ENCODE data around the gene TTPAL. TPM values are rescaled to one million over a fixed set of nuclear protein-coding genes. Genes with fewer than 3 reads are reported as not detected.

The TTPAL gene
- total RNA-seq, 2 experiments from 2014 or later, result 18.0 to 18.4 TPM

GRCh38 chr20:44448753-44449546, 26.7 kb upstream of the TTPAL start:
- Mint-ChIP-seq H3K4me3 (no peak overlapping the region), H3K4me1 (ENCODE audit: low read depth) (no peaks in the 10 kb centered on the region), H3K27me3 (ENCODE audit: low read depth) (peaks cover 3% of the 10 kb centered on the region), H3K36me3 (ENCODE audit: low read depth) (no peaks in the 10 kb centered on the region), H3K9me3 (ENCODE audit: insufficient read depth) (no peaks in the 10 kb centered on the region), H3K27ac (no peak overlapping the region)
- ChIA-PET CTCF (interaction anchor here (1.6 kb wide), 1 partner anchor 230 kb away, joined by 6 read pairs; no protein-coding TSS in a partner anchor), POLR2A (no interaction called here)
- ATAC-seq, result no peak
- peak; percentile 36 for DNase-seq

GRCh38 chr20:44449864-44450263, 25.8 kb upstream of the TTPAL start:
- DNase-seq, result no peak
- ATAC-seq, result no peak
- CTCF ChIA-PET, result interaction anchor here (1.0 to 1.6 kb wide), 4 partner anchors 12 to 297 kb away, joined by 3 to 6 read pairs (median 4); no protein-coding TSS in a partner anchor
- Mint-ChIP-seq H3K4me1 (ENCODE audit: low read depth) (no peaks in the 10 kb centered on the region), H3K9me3 (ENCODE audit: insufficient read depth) (no peaks in the 10 kb centered on the region), H3K36me3 (ENCODE audit: low read depth) (no peaks in the 10 kb centered on the region), H3K4me3 (no peak overlapping the region), H3K27me3 (ENCODE audit: low read depth) (peaks cover 3% of the 10 kb centered on the region), H3K27ac (no peak overlapping the region)
- POLR2A ChIA-PET, result interaction anchor here (0.5 kb wide), 1 partner anchor 12 kb away, joined by 4 read pairs; no protein-coding TSS in a partner anchor

DNA sequence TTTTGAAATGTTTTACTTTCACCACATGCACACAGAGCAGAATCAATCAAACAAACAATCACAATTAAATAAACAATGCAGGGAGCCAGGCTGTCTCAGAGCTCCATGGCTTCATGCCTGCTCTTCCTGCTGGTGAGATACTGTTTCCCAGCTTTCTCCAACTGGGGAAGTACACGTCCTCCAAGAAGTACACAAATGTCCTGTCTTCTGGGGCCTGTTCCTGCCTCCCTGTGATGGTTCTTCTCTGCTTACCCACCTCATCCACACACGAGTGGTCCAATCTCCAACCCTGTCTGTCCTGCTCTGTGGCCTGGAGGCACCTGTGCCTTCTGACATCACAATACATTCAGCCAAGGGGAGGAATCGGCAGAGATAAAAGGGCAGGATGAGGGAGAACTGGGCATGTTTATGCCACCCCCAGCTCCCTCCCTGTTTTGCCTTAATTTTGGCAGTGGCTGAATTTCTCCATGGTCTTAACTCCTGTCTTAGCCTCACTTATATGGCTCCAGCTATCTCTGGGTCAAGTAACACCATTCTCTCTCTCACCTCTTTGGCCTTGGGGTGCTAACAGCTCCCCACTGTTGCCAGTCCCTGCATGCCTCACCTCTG, 25.3 kb upstream of the TTPAL start:
- H3K9me3 Mint-ChIP-seq (ENCODE audit: insufficient read depth), result no peaks in the 10 kb centered on the region
- no peaks in the 10 kb centered on the region for H3K36me3 Mint-ChIP-seq (ENCODE audit: low read depth)
- CTCF ChIA-PET, result interaction anchor here (1.0 to 1.6 kb wide), 4 partner anchors 11 to 297 kb away, joined by 3 to 6 read pairs (median 4); no protein-coding TSS in a partner anchor
- no peak overlapping the region for H3K27ac Mint-ChIP-seq
- POLR2A ChIA-PET, result interaction anchor here (0.5 kb wide), 1 partner anchor 12 kb away, joined by 4 read pairs; no protein-coding TSS in a partner anchor
- DNase-seq (no peak), ATAC-seq (no peak)
- peaks cover 3% of the 10 kb centered on the region for H3K27me3 Mint-ChIP-seq (ENCODE audit: low read depth)
- H3K4me1 Mint-ChIP-seq (ENCODE audit: low read depth), result no peaks in the 10 kb centered on the region
- H3K4me3 Mint-ChIP-seq, result no peak overlapping the region

GRCh38 chr20:44450903-44451450, 24.7 kb upstream of the TTPAL start:
- H3K27ac Mint-ChIP-seq, result no peak overlapping the region
- CTCF ChIA-PET, result interaction anchor here (1.3 kb wide), 1 partner anchor 296 kb away, joined by 4 read pairs; no protein-coding TSS in a partner anchor
- POLR2A ChIA-PET, result no interaction called here
- peaks cover 3% of the 10 kb centered on the region for H3K27me3 Mint-ChIP-seq (ENCODE audit: low read depth)
- no peak overlapping the region for H3K4me3 Mint-ChIP-seq
- no peaks in the 10 kb centered on the region for H3K36me3 Mint-ChIP-seq (ENCODE audit: low read depth)
- H3K4me1 Mint-ChIP-seq (ENCODE audit: low read depth), result no peaks in the 10 kb centered on the region
- ATAC-seq (no peak), DNase-seq (no peak)
- H3K9me3 Mint-ChIP-seq (ENCODE audit: insufficient read depth), result no peaks in the 10 kb centered on the region

GRCh38 chr20:44454306-44454963, 21.2 kb upstream of the TTPAL start:
- Mint-ChIP-seq H3K9me3 (ENCODE audit: insufficient read depth) (no peaks in the 10 kb centered on the region), H3K4me3 (no peak overlapping the region), H3K27me3 (ENCODE audit: low read depth) (no peaks in the 10 kb centered on the region), H3K4me1 (ENCODE audit: low read depth) (no peaks in the 10 kb centered on the region), H3K36me3 (ENCODE audit: low read depth) (no peaks in the 10 kb centered on the region), H3K27ac (no peak overlapping the region)
- DNase-seq, result no peak
- ChIA-PET CTCF (no interaction called here), POLR2A (no interaction called here)
- ATAC-seq, result no peak

DNA sequence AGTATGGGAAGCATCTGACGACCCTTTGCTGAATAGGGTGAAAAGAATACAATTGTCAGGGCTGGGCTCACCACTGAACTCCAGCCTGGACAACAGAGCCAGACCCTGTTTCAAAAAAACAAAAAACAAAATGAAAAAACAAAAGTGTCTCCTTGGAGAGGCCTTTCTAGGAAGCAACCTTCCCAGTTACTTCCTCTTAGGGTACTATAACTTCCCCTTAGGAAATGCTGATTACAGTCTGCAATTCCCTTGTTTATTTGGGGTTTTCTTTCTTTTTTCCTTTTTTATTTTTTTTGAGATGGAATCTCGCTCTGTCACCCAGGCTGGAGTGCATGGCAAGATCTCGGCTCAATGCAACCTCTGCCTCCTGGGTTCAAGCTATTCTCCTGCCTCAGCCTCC, 20.5 kb upstream of the TTPAL start:
- Mint-ChIP-seq H3K4me3 (no peak overlapping the region), H3K9me3 (ENCODE audit: insufficient read depth) (no peaks in the 10 kb centered on the region), H3K27ac (no peak overlapping the region), H3K36me3 (ENCODE audit: low read depth) (no peaks in the 10 kb centered on the region), H3K27me3 (ENCODE audit: low read depth) (no peaks in the 10 kb centered on the region), H3K4me1 (ENCODE audit: low read depth) (no peaks in the 10 kb centered on the region)
- ATAC-seq, result no peak
- CTCF ChIA-PET, result no interaction called here
- DNase-seq, result no peak
- POLR2A ChIA-PET, result no interaction called here

- ATAC-seq (no peak), DNase-seq (no peak)
- Mint-ChIP-seq H3K9me3 (ENCODE audit: insufficient read depth) (no peaks in the 10 kb centered on the region), H3K27me3 (ENCODE audit: low read depth) (no peaks in the 10 kb centered on the region), H3K27ac (no peak overlapping the region), H3K4me3 (no peak overlapping the region), H3K4me1 (ENCODE audit: low read depth) (no peaks in the 10 kb centered on the region), H3K36me3 (ENCODE audit: low read depth) (no peaks in the 10 kb centered on the region)
- ChIA-PET POLR2A (no interaction called here), CTCF (no interaction called here)
Observed at GRCh38 chr20:44456611-44457010, 19.1 kb upstream of the TTPAL start.

- no peak overlapping the region for H3K27ac Mint-ChIP-seq
- ChIA-PET CTCF (no interaction called here), POLR2A (no interaction called here)
Observed at GRCh38 chr20:44457016-44457415, 18.7 kb upstream of the TTPAL start.

DNA sequence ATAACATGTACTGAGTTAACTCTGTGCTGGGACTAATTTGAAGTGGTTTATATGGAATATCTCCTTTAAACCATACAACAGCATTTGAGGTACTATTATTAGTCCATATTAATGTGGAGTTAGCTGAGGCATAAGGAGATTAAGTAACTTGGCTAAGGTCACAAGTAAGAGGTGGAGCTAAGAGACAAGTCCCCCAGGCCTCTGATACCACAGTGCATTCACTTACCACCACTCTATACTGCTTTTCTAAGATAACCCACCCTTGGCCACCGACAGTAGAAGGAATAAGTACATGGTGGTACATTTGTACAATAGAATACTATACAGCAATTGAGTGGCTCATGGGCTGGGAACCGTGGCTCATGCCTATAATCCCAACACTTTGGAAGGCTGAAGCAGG, 16.4 kb upstream of the TTPAL start:
- Mint-ChIP-seq H3K27me3 (ENCODE audit: low read depth) (no peaks in the 10 kb centered on the region), H3K4me1 (ENCODE audit: low read depth) (no peaks in the 10 kb centered on the region), H3K27ac (no peak overlapping the region), H3K9me3 (ENCODE audit: insufficient read depth) (no peaks in the 10 kb centered on the region), H3K36me3 (ENCODE audit: low read depth) (no peaks in the 10 kb centered on the region), H3K4me3 (no peak overlapping the region)
- DNase-seq (no peak), ATAC-seq (no peak)
- CTCF ChIA-PET, result interaction anchor here (0.8 to 1.4 kb wide), 3 partner anchors 39 to 247 kb away, joined by 3 to 4 read pairs (median 3); no protein-coding TSS in a partner anchor
- POLR2A ChIA-PET, result no interaction called here

More at GRCh38 chr20:44457016-44457415, 18.7 kb upstream of the TTPAL start:
- DNase-seq (no peak), ATAC-seq (no peak)
- Mint-ChIP-seq H3K27me3 (ENCODE audit: low read depth) (no peaks in the 10 kb centered on the region), H3K36me3 (ENCODE audit: low read depth) (no peaks in the 10 kb centered on the region), H3K4me3 (no peak overlapping the region), H3K4me1 (ENCODE audit: low read depth) (no peaks in the 10 kb centered on the region), H3K9me3 (ENCODE audit: insufficient read depth) (no peaks in the 10 kb centered on the region)

DNA sequence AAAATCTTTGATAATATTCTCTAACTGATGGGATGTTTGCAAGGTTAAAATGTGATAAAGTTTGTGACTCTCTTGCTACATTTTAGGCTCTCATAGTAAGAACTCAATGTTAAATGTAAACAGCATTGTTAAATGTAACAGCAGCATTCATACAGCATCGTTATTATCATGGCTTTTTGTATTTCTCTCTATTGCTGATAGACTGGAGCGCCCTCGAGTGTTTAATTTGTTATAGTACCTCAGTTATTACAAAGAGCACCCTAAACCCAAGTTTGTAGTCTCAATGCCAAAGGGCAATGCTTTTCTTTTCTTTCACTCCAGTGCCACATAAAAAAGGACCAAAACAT, 14.9 kb upstream of the TTPAL start:
- Mint-ChIP-seq H3K9me3 (ENCODE audit: insufficient read depth) (no peaks in the 10 kb centered on the region), H3K4me3 (no peak overlapping the region), H3K4me1 (ENCODE audit: low read depth) (no peaks in the 10 kb centered on the region), H3K27me3 (ENCODE audit: low read depth) (no peaks in the 10 kb centered on the region), H3K27ac (no peak overlapping the region), H3K36me3 (ENCODE audit: low read depth) (no peaks in the 10 kb centered on the region)
- POLR2A ChIA-PET, result interaction anchor here (0.6 to 1.2 kb wide), 2 partner anchors 15 to 152 kb away, joined by 3 read pairs; no protein-coding TSS in a partner anchor
- CTCF ChIA-PET, result interaction anchor here (1.0 to 2.3 kb wide), 5 partner anchors 75 to 246 kb away, joined by 4 to 15 read pairs (median 4); no protein-coding TSS in a partner anchor
- DNase-seq, result no peak
- no peak for ATAC-seq

DNA sequence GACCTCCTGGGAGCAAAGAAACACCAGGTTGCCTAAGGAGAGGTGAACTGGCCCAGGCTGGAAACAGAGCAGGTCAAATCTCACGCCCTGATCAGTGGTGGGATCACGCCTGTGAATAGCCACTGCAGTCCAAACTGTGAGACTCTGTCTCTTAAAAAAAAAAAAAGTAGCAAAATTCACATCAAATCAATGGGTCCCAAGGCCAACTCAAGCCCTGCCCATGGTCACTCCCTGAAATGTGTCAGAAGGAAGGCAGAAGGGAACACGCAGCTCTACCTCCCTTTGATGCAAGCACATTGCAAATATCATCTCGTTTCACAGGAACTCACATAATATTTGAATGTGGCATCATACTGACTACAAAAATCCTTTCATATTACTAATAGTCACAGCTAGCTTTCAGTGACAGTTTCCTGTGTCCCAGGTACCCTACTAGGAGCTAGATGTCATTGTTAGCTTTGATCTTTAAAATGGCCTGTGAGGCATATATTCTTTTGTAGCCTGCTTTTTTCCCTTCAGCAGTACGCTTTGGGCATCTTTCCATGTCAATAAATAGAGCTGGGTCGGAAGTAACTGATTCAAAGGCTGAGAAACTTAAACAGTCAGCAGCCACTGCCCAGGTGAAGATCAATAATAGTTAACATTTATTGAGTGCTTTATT, 14.4 kb upstream of the TTPAL start:
- no peaks in the 10 kb centered on the region for H3K36me3 Mint-ChIP-seq (ENCODE audit: low read depth)
- CTCF ChIA-PET, result interaction anchor here (0.9 to 2.3 kb wide), 8 partner anchors 11 to 245 kb away, joined by 3 to 15 read pairs (median 5); no protein-coding TSS in a partner anchor
- no peak for ATAC-seq
- no peaks in the 10 kb centered on the region for H3K27me3 Mint-ChIP-seq (ENCODE audit: low read depth)
- no peak overlapping the region for H3K4me3 Mint-ChIP-seq
- POLR2A ChIA-PET, result interaction anchor here (0.6 to 1.2 kb wide), 2 partner anchors 14 to 152 kb away, joined by 3 read pairs; no protein-coding TSS in a partner anchor
- H3K4me1 Mint-ChIP-seq (ENCODE audit: low read depth), result no peaks in the 10 kb centered on the region
- no peak overlapping the region for H3K27ac Mint-ChIP-seq
- no peak for DNase-seq
- H3K9me3 Mint-ChIP-seq (ENCODE audit: insufficient read depth), result no peaks in the 10 kb centered on the region

Measured in activated CD8-positive, alpha-beta T cell treated with anti-CD3 and anti-CD28 coated beads, Interleukin-2, amount 10 ng/mL, durations not matched to agents 7 days and 5 days (primary cell).